Osteocyte (in vitro differentiated cells): ENCODE measurements around the gene TNRC6B. TPM values are rescaled to one million over a fixed set of nuclear protein-coding genes. Genes with fewer than 3 reads are reported as not detected.
A peak's percentile ranks its signal among the peaks of the same experiment; 100 is the strongest.

ENCODE experiments used
- DNase-seq: peaks from one replicate; pipeline ENCODE4 v3.0.0; 2021; ENCODE audit warnings: mixed read lengths; ENCODE audit not compliant: unreplicated experiment; ENCODE audit errors: extremely low spot score
- H3K27ac Mint-ChIP-seq: one replicate; pipeline ENCODE4 v1.8.0; 2021; ENCODE audit warnings: mild to moderate bottlenecking, mixed read lengths; ENCODE audit not compliant: unreplicated experiment
- H3K27me3 Mint-ChIP-seq: one replicate; pipeline ENCODE4 v1.8.0; 2021; ENCODE audit warnings: mixed read lengths; ENCODE audit not compliant: unreplicated experiment
- H3K36me3 Mint-ChIP-seq: one replicate; pipeline ENCODE4 v1.8.0; 2021; ENCODE audit warnings: mixed read lengths; ENCODE audit not compliant: unreplicated experiment
- H3K4me1 Mint-ChIP-seq: one replicate; pipeline ENCODE4 v1.8.0; 2021; ENCODE audit warnings: mixed read lengths; ENCODE audit not compliant: unreplicated experiment
- H3K4me3 Mint-ChIP-seq: one replicate; pipeline ENCODE4 v1.8.0; 2021; ENCODE audit warnings: mild to moderate bottlenecking, moderate library complexity, mixed read lengths; ENCODE audit not compliant: unreplicated experiment
- H3K9me3 Mint-ChIP-seq: one replicate; pipeline ENCODE4 v1.8.0; 2021; ENCODE audit warnings: mixed read lengths; ENCODE audit not compliant: unreplicated experiment
- CTCF ChIP-seq: fragments of 200-600 bp; sonication (generic); IDR thresholded peaks from 2 replicates; pipeline ENCODE4 v1.5.0; 2021; ENCODE audit warnings: antibody characterized with exemption, mild to moderate bottlenecking, moderate library complexity
- total RNA-seq: library from RNA; stranded (reverse); gene quantifications from 2 replicates; pipeline ENCODE4 v1.2.1, GENCODE V29; 2021

The TNRC6B gene
- total RNA-seq, 1 donor from 2014 or later = 47.4 TPM

GRCh38 chr22:40204321-40205116 lies 26.8 kb downstream of the TNRC6B start:
- Mint-ChIP-seq H3K27ac (peak overlapping the region; percentile 77), H3K4me3 (peak overlapping the region; percentile 15), H3K36me3 (peaks cover 3% of the 10 kb centered on the region), H3K4me1 (peaks cover 36% of the 10 kb centered on the region), H3K27me3 (no peaks in the 10 kb centered on the region), H3K9me3 (no peaks in the 10 kb centered on the region)
- no peak for TF ChIP-seq CTCF
- DNase-seq = peak; percentile 73

- Mint-ChIP-seq H3K27me3 (no peaks in the 10 kb centered on the region), H3K27ac (no peak overlapping the region), H3K4me1 (peaks cover 43% of the 10 kb centered on the region), H3K4me3 (no peak overlapping the region), H3K36me3 (peaks cover 2% of the 10 kb centered on the region), H3K9me3 (no peaks in the 10 kb centered on the region)
- no peak for TF ChIP-seq CTCF
- peak; percentile 36 for DNase-seq
Observed at GRCh38 chr22:40206561-40206960, 28.8 kb downstream of the TNRC6B start.

- Mint-ChIP-seq H3K27me3 (no peaks in the 10 kb centered on the region), H3K4me1 (peaks cover 27% of the 10 kb centered on the region), H3K9me3 (no peaks in the 10 kb centered on the region), H3K4me3 (no peak overlapping the region), H3K27ac (no peak overlapping the region), H3K36me3 (peaks cover 9% of the 10 kb centered on the region)
- TF ChIP-seq CTCF = no peak
- no peak for DNase-seq
Observed at GRCh38 chr22:40210818-40211217, 33.1 kb downstream of the TNRC6B start.

GRCh38 chr22:40211476-40212054 lies 33.8 kb downstream of the TNRC6B start:
- H3K9me3 Mint-ChIP-seq = no peaks in the 10 kb centered on the region
- peaks cover 9% of the 10 kb centered on the region for H3K36me3 Mint-ChIP-seq
- TF ChIP-seq CTCF = no peak
- H3K27ac Mint-ChIP-seq = peak overlapping the region; percentile 58
- no peak overlapping the region for H3K4me3 Mint-ChIP-seq
- H3K4me1 Mint-ChIP-seq = peaks cover 27% of the 10 kb centered on the region
- DNase-seq = peak; percentile 66
- no peaks in the 10 kb centered on the region for H3K27me3 Mint-ChIP-seq

GRCh38 chr22:40212121-40212520 lies 34.4 kb downstream of the TNRC6B start:
- Mint-ChIP-seq H3K27ac (peak overlapping the region; percentile 58), H3K4me3 (no peak overlapping the region), H3K36me3 (peaks cover 9% of the 10 kb centered on the region), H3K9me3 (no peaks in the 10 kb centered on the region), H3K4me1 (peaks cover 28% of the 10 kb centered on the region), H3K27me3 (no peaks in the 10 kb centered on the region)
- DNase-seq = peak; percentile 62
- no peak for TF ChIP-seq CTCF
